ENCODE results near the gene CCDC142. TPM values are rescaled to one million over a fixed set of nuclear protein-coding genes. Genes with fewer than 3 reads are reported as not detected.

The CCDC142 gene
- total and polyA plus RNA-seq, 2 donors (not counting 1 experiment from before 2014, with no cell fraction given), result 13.0 to 61.6 TPM

GRCh38 chr2:74447230-74447999, 35.4 kb downstream of the CCDC142 start:
- ATAC-seq (ENCODE audit: low read depth) (no peak), DNase-seq (no peak)
- Histone ChIP-seq H3K27me3 (replicated peaks in 1 of 4; ENCODE audit: control extremely low read depth in 1 of 4, control insufficient read depth in 3 of 4, insufficient read depth in 4 of 4, low read length in 3 of 4) (peaks cover 0 to 16% (median 3%) of the 10 kb centered on the region in 4 experiments), H3K4me1 (ENCODE audit: control insufficient read depth in 2 of 2, insufficient read depth in 2 of 2, low read length in 2 of 2) (peaks cover 0 to 2% of the 10 kb centered on the region in 2 donors), H3K36me3 (replicated peaks in 1 of 2; ENCODE audit: control extremely low read depth in 1 of 2, control insufficient read depth in 1 of 2, extremely low read depth in 1 of 2, insufficient read depth in 2 of 2, low read length in 1 of 2) (no peaks in the 10 kb centered on the region), H3K9ac (ENCODE audit: low read length) (no peak overlapping the region), H3K4me3 (ENCODE audit: control extremely low read depth in 1 of 5, extremely low read depth in 1 of 5, insufficient read depth in 1 of 5, low read depth in 2 of 5, low read length in 4 of 5) (no peak overlapping the region), H3K9me3 (ENCODE audit: control extremely low read depth in 1 of 3, control insufficient read depth in 2 of 3, insufficient read depth in 1 of 3, low read length in 2 of 3) (no peaks in the 10 kb centered on the region), H2AFZ (ENCODE audit: insufficient read depth, low read depth, low read length, poor library complexity, severe bottlenecking) (no peak overlapping the region), H3K79me2 (ENCODE audit: control insufficient read depth, insufficient read depth, low read length) (no peaks in the 10 kb centered on the region), H3K27ac (ENCODE audit: low read length in 2 of 2) (no peak overlapping the region), H4K20me1 (ENCODE audit: control insufficient read depth, insufficient read depth, low read length, poor library complexity, severe bottlenecking) (no peaks in the 10 kb centered on the region), H3K4me2 (replicated peaks; ENCODE audit: low read depth, low read length, poor library complexity, severe bottlenecking) (no peak overlapping the region)
- intact Hi-C loops (cut with micrococcal nuclease), result no loop called here
- ChIA-PET POLR2A (interaction anchor here (0.6 to 0.7 kb wide), 2 partner anchors 77 to 268 kb away, joined by 4 to 6 read pairs; no protein-coding TSS in a partner anchor), CTCF (no interaction called here)
- Mint-ChIP-seq H3K27ac (no peak overlapping the region), H3K4me1 (peaks cover 2% of the 10 kb centered on the region), H3K4me3 (no peak overlapping the region), H3K27me3 (peaks cover 11% of the 10 kb centered on the region), H3K9me3 (ENCODE audit: insufficient read depth) (no peaks in the 10 kb centered on the region)
- 100% methylated on average over 1 of the region's 5 CpGs for WGBS (ENCODE audit: insufficient coverage)
- TF ChIP-seq CTCF (IDR thresholded peaks at IDR 0.05) (no peak), EZH2 (IDR thresholded peaks at IDR 0.05; ENCODE audit: borderline replicate concordance, insufficient read depth, low read depth, low read length, poor library complexity, severe bottlenecking) (no peak)
